Trophoblast cell (in vitro differentiated cells and primary cell): ENCODE data around the gene GXYLT2.

Experiments used
- DNase-seq, 2 donors: peaks; one replicate each; pipeline ENCODE4 v3.0.0-alpha.2; 2016
- H2AFZ ChIP-seq: 2 replicates; pipeline ENCODE4 v1.6.1; 2013; ENCODE audit warnings: low read length, moderate library complexity, mild to moderate bottlenecking; ENCODE audit not compliant: insufficient read depth, poor library complexity
- H2AK5ac ChIP-seq: 2 replicates; pipeline ENCODE4 v1.6.1; 2013; ENCODE audit warnings: mild to moderate bottlenecking, low read length
- H2BK120ac ChIP-seq: 2 replicates; pipeline ENCODE4 v1.6.1; 2013; ENCODE audit warnings: low read length, mild to moderate bottlenecking, moderate library complexity; ENCODE audit not compliant: insufficient read depth, poor library complexity
- H2BK12ac ChIP-seq: 2 replicates; pipeline ENCODE4 v1.6.1; 2013; ENCODE audit warnings: mild to moderate bottlenecking, low read length, moderate library complexity
- H2BK5ac ChIP-seq: 2 replicates; pipeline ENCODE4 v1.6.1; 2013; ENCODE audit warnings: low read length, low read depth, moderate library complexity, mild to moderate bottlenecking; ENCODE audit not compliant: poor library complexity
- H3K14ac ChIP-seq: 2 replicates; pipeline ENCODE4 v1.6.1; 2013; ENCODE audit warnings: mild to moderate bottlenecking, low read length
- H3K18ac ChIP-seq: 2 replicates; pipeline ENCODE4 v1.6.1; 2013; ENCODE audit warnings: mild to moderate bottlenecking, low read length
- H3K23ac ChIP-seq: 2 replicates; pipeline ENCODE4 v1.6.1; 2013; ENCODE audit warnings: low read length
- H3K27ac ChIP-seq: 2 replicates; pipeline ENCODE4 v1.5.1; 2013; ENCODE audit warnings: low read depth, mild to moderate bottlenecking, inconsistent platforms, low read length, moderate library complexity
- H3K27me3 ChIP-seq: 2 replicates; pipeline ENCODE4 v1.6.1; 2013; ENCODE audit warnings: inconsistent platforms, mild to moderate bottlenecking, low read length, moderate library complexity; ENCODE audit not compliant: insufficient read depth
- H3K36me3 ChIP-seq, 2 experiments: 1 replicate in 1 of 2; 2 replicates in 1 of 2; pipeline ENCODE4 v1.6.1; 2013; ENCODE audit warnings: low read length in 2 of 2, mild to moderate bottlenecking in 2 of 2, moderate library complexity in 1 of 2; ENCODE audit not compliant: insufficient read depth in 2 of 2, control insufficient read depth in 1 of 2
- H3K4ac ChIP-seq: 2 replicates; pipeline ENCODE4 v1.6.1; 2013; ENCODE audit warnings: low read depth, mild to moderate bottlenecking, low read length, moderate library complexity
- H3K4me1 ChIP-seq, 2 experiments: 1 replicate in 1 of 2; 2 replicates in 1 of 2; pipeline ENCODE4 v1.6.1; 2013; ENCODE audit warnings: low read length in 2 of 2, mild to moderate bottlenecking in 2 of 2, moderate library complexity in 1 of 2; ENCODE audit not compliant: insufficient read depth in 2 of 2, control insufficient read depth in 1 of 2
- H3K4me2 ChIP-seq: 2 replicates; pipeline ENCODE4 v1.6.1; 2013; ENCODE audit warnings: inconsistent platforms, mild to moderate bottlenecking, low read length, moderate library complexity
- H3K4me3 ChIP-seq: 2 replicates; pipeline ENCODE4 v1.5.1; 2013; ENCODE audit warnings: mild to moderate bottlenecking, low read depth, low read length, inconsistent platforms
- H3K79me1 ChIP-seq: one replicate; pipeline ENCODE4 v1.6.1; 2013; ENCODE audit warnings: low read length
- H3K79me2 ChIP-seq: 2 replicates; pipeline ENCODE4 v1.6.1; 2013; ENCODE audit warnings: low read length, mild to moderate bottlenecking; ENCODE audit not compliant: control insufficient read depth, insufficient read depth, poor library complexity
- H3K9ac ChIP-seq: 2 replicates; pipeline ENCODE4 v1.6.1; 2013; ENCODE audit warnings: mild to moderate bottlenecking, low read length
- H3K9me3 ChIP-seq: 2 replicates; pipeline ENCODE4 v1.6.1; 2013; ENCODE audit warnings: low read depth, mild to moderate bottlenecking, control low read depth, inconsistent platforms, low read length; ENCODE audit not compliant: insufficient read depth
- H4K12ac ChIP-seq: 2 replicates; pipeline ENCODE4 v1.6.1; 2013; ENCODE audit warnings: low read depth, mild to moderate bottlenecking, low read length, moderate library complexity
- H4K8ac ChIP-seq: 2 replicates; pipeline ENCODE4 v1.6.1; 2013; ENCODE audit warnings: low read depth, mild to moderate bottlenecking, low read length, moderate library complexity
- H4K91ac ChIP-seq: one replicate; pipeline ENCODE4 v1.6.1; 2013; ENCODE audit warnings: low read depth, mild to moderate bottlenecking, low read length, moderate library complexity
- WGBS: extraction: QIAGEN DNeasy Blood & Tissue Kit; methylation state at CpG from one replicate; pipeline ENCODE4 v1.1.7; 2013; ENCODE audit warnings: missing lambda C conversion rate; ENCODE audit not compliant: insufficient read length, insufficient coverage; ENCODE audit errors: extremely low coverage; 5-methylcytosine and 5-hydroxymethylcytosine counted together

GXYLT2 gene

DNA sequence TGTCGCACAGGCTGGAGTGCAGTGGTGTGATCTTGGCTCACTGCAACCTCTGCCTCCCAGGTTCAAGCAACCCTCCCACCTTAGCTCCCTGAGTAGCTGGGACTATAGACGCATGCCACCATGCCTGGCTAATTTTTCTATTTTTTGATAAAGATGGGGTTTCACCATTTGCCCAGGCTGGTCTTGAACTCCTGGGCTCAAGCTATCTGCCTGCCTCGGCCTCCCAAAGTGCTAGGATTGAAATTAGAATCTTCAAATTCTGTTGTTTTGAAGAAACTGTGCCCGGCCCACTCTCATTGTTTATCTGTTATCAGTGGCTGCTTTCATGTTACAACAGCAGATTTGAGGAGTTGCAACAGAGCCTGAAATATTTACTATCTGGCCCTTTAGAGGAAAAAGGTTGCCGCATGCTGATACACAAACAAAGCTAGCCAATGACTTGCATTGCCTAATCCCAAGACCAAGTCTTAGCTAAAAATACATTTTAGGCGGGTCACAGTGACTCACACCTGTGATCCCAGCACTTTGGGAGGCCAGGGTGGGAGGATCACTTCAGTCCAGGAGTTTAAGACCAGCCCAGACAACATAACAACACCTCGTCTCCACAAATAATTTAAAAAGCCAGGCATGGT lies 65.6 kb downstream of the GXYLT2 start:
- Histone ChIP-seq H3K4me1 (peaks cover 4 to 7% of the 10 kb centered on the region in 2 experiments), H2BK120ac (no peak overlapping the region), H3K79me1 (no peaks in the 10 kb centered on the region), H2BK12ac (peak overlapping the region; percentile 6), H3K79me2 (no peaks in the 10 kb centered on the region), H3K9me3 (no peaks in the 10 kb centered on the region), H3K36me3 (peaks cover 0 to 4% of the 10 kb centered on the region in 2 experiments), H3K4me2 (no peak overlapping the region), H3K4ac (no peak overlapping the region), H2AFZ (no peak overlapping the region), H3K27me3 (no peaks in the 10 kb centered on the region), H3K27ac (no peak overlapping the region), H2BK5ac (no peak overlapping the region), H4K12ac (no peak overlapping the region), H2AK5ac (no peak overlapping the region), H3K14ac (no peak overlapping the region), H4K91ac (no peak overlapping the region), H3K9ac (no peak overlapping the region), H3K23ac (no peak overlapping the region), H3K4me3 (no peak overlapping the region), H4K8ac (no peak overlapping the region), H3K18ac (no peak overlapping the region)
- WGBS: no CpG with 5 or more reads among the region's 7 CpGs
- peak; percentile 90 to 95 for DNase-seq

DNA sequence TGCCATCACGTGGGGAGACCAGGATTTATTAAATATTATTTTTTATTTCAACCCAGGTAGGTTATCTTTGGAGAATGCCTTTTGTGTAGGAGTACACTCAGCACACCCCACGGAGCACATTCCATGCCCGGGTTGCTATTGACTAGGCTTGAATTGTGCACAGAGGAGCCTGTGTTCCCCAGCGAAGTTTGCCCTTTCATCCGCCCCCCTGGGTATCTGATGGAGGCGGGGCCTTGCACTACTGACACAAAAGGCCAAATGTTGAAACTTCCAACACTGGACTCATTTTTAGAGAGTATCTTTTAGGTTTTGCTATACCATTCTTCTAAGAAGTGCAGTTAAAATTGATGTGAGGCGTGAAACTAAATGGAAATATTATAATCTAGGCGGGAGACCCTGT lies 69.5 kb downstream of the GXYLT2 start:
- no CpG with 5 or more reads among the region's 8 CpGs for WGBS
- Histone ChIP-seq H3K27me3 (no peaks in the 10 kb centered on the region), H3K4me1 (peaks cover 7 to 12% of the 10 kb centered on the region in 2 experiments), H4K8ac (no peak overlapping the region), H3K79me1 (no peaks in the 10 kb centered on the region), H3K79me2 (no peaks in the 10 kb centered on the region), H3K14ac (no peak overlapping the region), H3K36me3 (peaks cover 0 to 4% of the 10 kb centered on the region in 2 experiments), H2BK5ac (no peak overlapping the region), H2AK5ac (no peak overlapping the region), H3K4ac (no peak overlapping the region), H3K23ac (no peak overlapping the region), H2BK12ac (no peak overlapping the region), H3K4me2 (no peak overlapping the region), H3K9me3 (no peaks in the 10 kb centered on the region), H2AFZ (no peak overlapping the region), H2BK120ac (peak overlapping the region; percentile 49), H3K9ac (no peak overlapping the region), H4K12ac (no peak overlapping the region), H3K18ac (no peak overlapping the region), H4K91ac (no peak overlapping the region), H3K27ac (no peak overlapping the region), H3K4me3 (no peak overlapping the region)
- DNase-seq: no peak

DNA sequence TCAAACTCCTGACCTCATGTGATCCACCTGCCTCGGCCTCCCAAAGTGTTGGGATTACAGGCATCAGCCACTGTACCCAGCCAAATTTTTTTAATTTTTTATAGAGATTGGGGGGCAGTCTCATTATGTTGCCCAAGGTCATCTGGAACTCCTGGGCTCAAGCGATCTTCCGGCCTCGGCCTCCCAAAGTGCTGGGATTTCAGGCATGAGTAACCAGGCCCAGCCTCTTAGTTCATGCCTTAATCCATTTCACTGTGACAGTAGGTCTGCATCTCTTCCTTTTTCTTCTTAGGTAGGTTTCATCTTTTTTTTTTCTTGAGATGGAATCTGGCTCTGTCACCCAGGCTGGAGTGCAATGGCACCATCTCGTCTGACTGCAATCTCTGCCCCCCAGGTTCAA lies 71.5 kb downstream of the GXYLT2 start:
- no peak overlapping the region for H4K12ac ChIP-seq
- H2BK12ac ChIP-seq: no peak overlapping the region
- H4K91ac ChIP-seq: peak overlapping the region; percentile 6
- H4K8ac ChIP-seq: no peak overlapping the region
- H3K18ac ChIP-seq: no peak overlapping the region
- no peak overlapping the region for H3K27ac ChIP-seq
- H3K9ac ChIP-seq: no peak overlapping the region
- H3K4ac ChIP-seq: no peak overlapping the region
- no peaks in the 10 kb centered on the region for H3K79me1 ChIP-seq
- H3K14ac ChIP-seq: no peak overlapping the region
- H3K4me2 ChIP-seq: no peak overlapping the region
- no peak overlapping the region for H2BK120ac ChIP-seq
- H2BK5ac ChIP-seq: no peak overlapping the region
- H3K27me3 ChIP-seq: no peaks in the 10 kb centered on the region
- H3K4me1 ChIP-seq: peaks cover 4 to 8% of the 10 kb centered on the region in 2 experiments
- peaks cover 0 to 4% of the 10 kb centered on the region in 2 experiments for H3K36me3 ChIP-seq
- H2AK5ac ChIP-seq: no peak overlapping the region
- no peak overlapping the region for H3K4me3 ChIP-seq
- no peaks in the 10 kb centered on the region for H3K9me3 ChIP-seq
- H3K79me2 ChIP-seq: no peaks in the 10 kb centered on the region
- no peak overlapping the region for H2AFZ ChIP-seq
- DNase-seq: no peak
- no peak overlapping the region for H3K23ac ChIP-seq
- WGBS: no CpG with 5 or more reads among the region's 5 CpGs

- no peak overlapping the region for H3K4me2 ChIP-seq
- no peaks in the 10 kb centered on the region for H3K79me1 ChIP-seq
- H3K4me3 ChIP-seq: no peak overlapping the region
- H3K27ac ChIP-seq: no peak overlapping the region
- no peak overlapping the region for H2AK5ac ChIP-seq
- H4K8ac ChIP-seq: no peak overlapping the region
- peaks cover 4 to 8% of the 10 kb centered on the region in 2 experiments for H3K4me1 ChIP-seq
- H3K4ac ChIP-seq: no peak overlapping the region
- peak overlapping the region; percentile 27 for H2BK12ac ChIP-seq
- no peak overlapping the region for H2BK5ac ChIP-seq
- no peak overlapping the region for H3K18ac ChIP-seq
- H4K12ac ChIP-seq: no peak overlapping the region
- DNase-seq: peak; percentile 63 to 72
- H3K36me3 ChIP-seq: peaks cover 0 to 4% of the 10 kb centered on the region in 2 experiments
- no peak overlapping the region for H3K23ac ChIP-seq
- H4K91ac ChIP-seq: no peak overlapping the region
- H3K14ac ChIP-seq: no peak overlapping the region
- WGBS: no CpG with 5 or more reads among the region's 7 CpGs
- H3K9me3 ChIP-seq: no peaks in the 10 kb centered on the region
- no peaks in the 10 kb centered on the region for H3K27me3 ChIP-seq
- H3K9ac ChIP-seq: no peak overlapping the region
- no peaks in the 10 kb centered on the region for H3K79me2 ChIP-seq
- H2BK120ac ChIP-seq: no peak overlapping the region
- no peak overlapping the region for H2AFZ ChIP-seq
Measured at GRCh38 chr3:72960812-72961518, 73.1 kb downstream of the GXYLT2 start.
